OCI-LY3 (cell line): ENCODE results near the gene NAPB.

ENCODE experiments used
- EZH2phosphoT487 ChIP-seq: fragments of 200-600 bp; shearing (Covaris generic); IDR thresholded peaks from 2 replicates; pipeline ENCODE4 v1.6.1; 2018; ENCODE audit warnings: antibody characterized with exemption, mixed run types, low read depth
- TF ChIP-seq, protein P1 (sequence below): fragments of 200-600, 300-600 bp; sonication (generic); IDR thresholded peaks from 2 replicates; pipeline ENCODE4 v1.5.1; 2014; ENCODE audit warnings: antibody characterized with exemption, low read length, low read depth

DNA sequence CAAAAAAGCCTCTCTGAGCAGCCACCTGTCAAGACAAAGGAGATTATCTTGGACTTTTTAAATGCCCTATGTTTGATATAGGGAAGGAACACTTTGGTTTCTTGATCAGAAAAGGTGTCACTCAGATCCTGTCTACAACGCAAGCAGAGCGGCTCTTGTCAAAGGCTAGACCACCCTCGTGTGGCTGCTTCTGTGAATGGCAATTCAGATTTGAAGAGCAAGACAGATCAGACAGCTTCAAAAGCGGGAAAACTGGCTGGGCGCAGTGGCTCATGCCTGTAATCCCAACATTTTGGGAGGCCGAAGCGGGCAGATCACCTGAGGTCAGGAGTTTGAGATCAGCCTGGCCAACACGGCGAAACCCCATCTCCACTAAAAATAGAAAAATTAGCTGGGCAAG, 80.8 kb downstream of the NAPB start:
- TF ChIP-seq, protein P1, sequence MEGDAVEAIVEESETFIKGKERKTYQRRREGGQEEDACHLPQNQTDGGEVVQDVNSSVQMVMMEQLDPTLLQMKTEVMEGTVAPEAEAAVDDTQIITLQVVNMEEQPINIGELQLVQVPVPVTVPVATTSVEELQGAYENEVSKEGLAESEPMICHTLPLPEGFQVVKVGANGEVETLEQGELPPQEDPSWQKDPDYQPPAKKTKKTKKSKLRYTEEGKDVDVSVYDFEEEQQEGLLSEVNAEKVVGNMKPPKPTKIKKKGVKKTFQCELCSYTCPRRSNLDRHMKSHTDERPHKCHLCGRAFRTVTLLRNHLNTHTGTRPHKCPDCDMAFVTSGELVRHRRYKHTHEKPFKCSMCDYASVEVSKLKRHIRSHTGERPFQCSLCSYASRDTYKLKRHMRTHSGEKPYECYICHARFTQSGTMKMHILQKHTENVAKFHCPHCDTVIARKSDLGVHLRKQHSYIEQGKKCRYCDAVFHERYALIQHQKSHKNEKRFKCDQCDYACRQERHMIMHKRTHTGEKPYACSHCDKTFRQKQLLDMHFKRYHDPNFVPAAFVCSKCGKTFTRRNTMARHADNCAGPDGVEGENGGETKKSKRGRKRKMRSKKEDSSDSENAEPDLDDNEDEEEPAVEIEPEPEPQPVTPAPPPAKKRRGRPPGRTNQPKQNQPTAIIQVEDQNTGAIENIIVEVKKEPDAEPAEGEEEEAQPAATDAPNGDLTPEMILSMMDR, result peak; percentile 83
- TF ChIP-seq EZH2phosphoT487, result no peak
